H1 (cell line): ENCODE results near the gene INPP5J. TPM values are rescaled to one million over a fixed set of nuclear protein-coding genes. Genes with fewer than 3 reads are reported as not detected.
A peak's percentile ranks its signal among the peaks of the same experiment; 100 is the strongest.

Experiments used
- CTCF ChIA-PET: fragments of 300-600 bp; sonication (Branson Sonifier 250); formaldehyde crosslinking; loops from one replicate; lab custom pipeline; 2021; ENCODE audit not compliant: partially characterized antibody; lab: Charles Lee
- POLR2A ChIA-PET: fragments of 300-600 bp; sonication (Branson Sonifier 250); formaldehyde crosslinking; loops from one replicate; lab custom pipeline; 2021; ENCODE audit warnings: inconsistent platforms; ENCODE audit not compliant: partially characterized antibody; lab: Charles Lee
- DNase-seq, 2 experiments: peaks; one replicate each; pipeline versions ENCODE4 v3.0.0 to v3.0.0-alpha.2; 2010 to 2022; ENCODE audit warnings: low spot score in 2 of 2, low read depth in 1 of 2, mixed read lengths in 1 of 2
- FAIRE-seq: peaks from 2 replicates; lab custom pipeline; 2011; peaks lifted over from hg19 to GRCh38; lab: Jason Lieb, UNC
- H2AFZ ChIP-seq: 2 replicates; pipeline ENCODE4 v1.8.1; 2012; ENCODE audit warnings: low read length, inconsistent platforms
- H2AK5ac ChIP-seq: 2 replicates; pipeline ENCODE4 v1.6.1; 2013; ENCODE audit warnings: low read depth, low read length
- H2BK120ac ChIP-seq: replicated peaks from 2 replicates; pipeline ENCODE3; 2013; ENCODE audit warnings: low read depth, low read length, inconsistent platforms
- H2BK12ac ChIP-seq: 2 replicates; pipeline ENCODE4 v1.6.1; 2013; ENCODE audit warnings: low read depth, low read length
- H2BK15ac ChIP-seq: 2 replicates; pipeline ENCODE4 v1.6.1; 2013; ENCODE audit warnings: low read length
- H2BK20ac ChIP-seq: 2 replicates; pipeline ENCODE4 v1.6.1; 2013; ENCODE audit warnings: low read length
- H2BK5ac ChIP-seq: 2 replicates; pipeline ENCODE4 v1.6.1; 2013; ENCODE audit warnings: low read depth, low read length
- H3K14ac ChIP-seq: 2 replicates; pipeline ENCODE4 v1.6.1; 2013; ENCODE audit warnings: inconsistent platforms; ENCODE audit not compliant: insufficient read length
- H3K18ac ChIP-seq: 2 replicates; pipeline ENCODE4 v1.6.1; 2013; ENCODE audit warnings: low read length; ENCODE audit errors: extremely low read depth
- H3K23ac ChIP-seq: 2 replicates; pipeline ENCODE4 v1.6.1; 2013; ENCODE audit warnings: inconsistent platforms; ENCODE audit not compliant: insufficient read length
- H3K23me2 ChIP-seq: 2 replicates; pipeline ENCODE4 v1.6.1; 2013; ENCODE audit warnings: low read depth, low read length
- H3K27ac ChIP-seq: 2 replicates; pipeline ENCODE4 v1.6.1; 2011; ENCODE audit warnings: low read depth, low read length, inconsistent platforms
- H3K27me3 ChIP-seq, 4 experiments: replicated peaks in 1 of 4; 1 replicate in 1 of 4; 2 replicates in 3 of 4; pipeline versions ENCODE4 v1.6.1 to v1.8.1; 2011 to 2013; ENCODE audit warnings: low read length in 3 of 4, mild to moderate bottlenecking in 3 of 4, inconsistent platforms in 2 of 4, mixed read lengths in 2 of 4, moderate library complexity in 1 of 4; ENCODE audit not compliant: control insufficient read depth in 3 of 4, insufficient read depth in 3 of 4; ENCODE audit errors: extremely low read depth in 1 of 4
- H3K36me3 ChIP-seq, 4 experiments: 2 replicates each; pipeline versions ENCODE4 v1.6.1 to v1.8.1; 2011 to 2013; ENCODE audit warnings: mild to moderate bottlenecking in 4 of 4, low read length in 3 of 4, moderate library complexity in 2 of 4, control low read depth in 1 of 4, inconsistent platforms in 1 of 4; ENCODE audit not compliant: insufficient read depth in 4 of 4, control insufficient read depth in 2 of 4
- H3K4ac ChIP-seq: replicated peaks from 2 replicates; pipeline ENCODE3; 2013; ENCODE audit warnings: low read length, low read depth, mixed read lengths, inconsistent platforms; ENCODE audit not compliant: insufficient read length
- H3K4me1 ChIP-seq, 4 experiments: replicated peaks in 1 of 4; 1 replicate in 1 of 4; 2 replicates in 3 of 4; pipeline versions ENCODE4 v1.6.1 to v1.8.1; 2011 to 2013; ENCODE audit warnings: low read length in 3 of 4, inconsistent platforms in 2 of 4, mixed read lengths in 1 of 4; ENCODE audit not compliant: insufficient read depth in 4 of 4, control insufficient read depth in 3 of 4
- H3K4me2 ChIP-seq, 2 experiments: 2 replicates each; pipeline versions ENCODE4 v1.6.1 to v1.8.1; 2011 to 2013; ENCODE audit warnings: low read depth in 2 of 2, low read length in 2 of 2, control low read depth in 1 of 2, inconsistent platforms in 1 of 2, mild to moderate bottlenecking in 1 of 2; ENCODE audit not compliant: insufficient read depth in 1 of 2
- H3K4me3 ChIP-seq, 4 experiments: fragments of 200-600, 300-600 bp in 1 of 4; sonication (generic), shearing (Covaris generic), sonication (Bioruptor Twin) in 1 of 4; 2 replicates each; pipeline versions ENCODE4 v1.5.1 to v1.8.1; 2011 to 2016; ENCODE audit warnings: low read length in 4 of 4, low read depth in 3 of 4, control low read depth in 2 of 4, inconsistent platforms in 2 of 4, mild to moderate bottlenecking in 2 of 4, mixed read lengths in 1 of 4, moderate library complexity in 1 of 4; ENCODE audit not compliant: insufficient read depth in 2 of 4; ENCODE audit errors: extremely low read depth in 1 of 4
- H3K56ac ChIP-seq: replicated peaks from 2 replicates; pipeline ENCODE3; 2013; ENCODE audit warnings: low read depth, mild to moderate bottlenecking, mixed read lengths, low read length, inconsistent platforms; ENCODE audit not compliant: insufficient read length
- H3K79me1 ChIP-seq: 2 replicates; pipeline ENCODE4 v1.6.1; 2013; ENCODE audit warnings: low read depth, low read length, control low read depth
- H3K79me2 ChIP-seq, 2 experiments: 2 replicates each; pipeline versions ENCODE4 v1.6.1 to v1.8.1; 2012 to 2013; ENCODE audit warnings: low read length in 2 of 2, mild to moderate bottlenecking in 2 of 2, inconsistent platforms in 1 of 2; ENCODE audit not compliant: insufficient read depth in 2 of 2, control insufficient read depth in 1 of 2
- H3K9ac ChIP-seq, 4 experiments: replicated peaks in 1 of 4; 1 replicate in 1 of 4; 2 replicates in 3 of 4; pipeline versions ENCODE4 v1.6.1 to v1.8.1; 2011 to 2013; ENCODE audit warnings: low read depth in 3 of 4, low read length in 3 of 4, control low read depth in 2 of 4, mild to moderate bottlenecking in 2 of 4, moderate library complexity in 2 of 4, inconsistent platforms in 1 of 4; ENCODE audit errors: extremely low read depth in 1 of 4
- H3K9me3 ChIP-seq, 2 experiments: 2 replicates each; pipeline versions ENCODE4 v1.6.1 to v1.8.1; 2012 to 2013; ENCODE audit warnings: mild to moderate bottlenecking in 2 of 2, moderate library complexity in 2 of 2, control low read depth in 1 of 2, inconsistent platforms in 1 of 2, low read depth in 1 of 2, low read length in 1 of 2, mixed read lengths in 1 of 2; ENCODE audit not compliant: insufficient read depth in 2 of 2
- H4K20me1 ChIP-seq, 2 experiments: replicated peaks in 1 of 2; 2 replicates each; pipeline versions ENCODE3 to v1.8.1; 2011 to 2013; ENCODE audit warnings: inconsistent platforms in 2 of 2, low read length in 2 of 2, mild to moderate bottlenecking in 1 of 2; ENCODE audit not compliant: insufficient read depth in 2 of 2, control insufficient read depth in 1 of 2
- H4K5ac ChIP-seq: 2 replicates; pipeline ENCODE4 v1.6.1; 2013; ENCODE audit warnings: low read length, low read depth, mixed read lengths, inconsistent platforms; ENCODE audit not compliant: insufficient read length
- H4K8ac ChIP-seq: 2 replicates; pipeline ENCODE4 v1.8.0; 2013; ENCODE audit warnings: mild to moderate bottlenecking, moderate library complexity, low read length, inconsistent platforms; ENCODE audit not compliant: insufficient read depth; ENCODE audit errors: extremely low read depth
- H4K91ac ChIP-seq: replicated peaks from 2 replicates; pipeline ENCODE3; 2013; ENCODE audit warnings: low read length, mixed read lengths, inconsistent platforms; ENCODE audit not compliant: insufficient read length
- CTCF ChIP-seq, 3 experiments: IDR thresholded peaks; 1 replicate in 2 of 3; 2 replicates in 1 of 3; pipeline versions ENCODE4 v1.5.1 to v1.6.1; 2011; ENCODE audit warnings: low read length in 3 of 3, mild to moderate bottlenecking in 3 of 3, inconsistent platforms in 2 of 3, low read depth in 1 of 3, moderate library complexity in 1 of 3; ENCODE audit not compliant: insufficient read depth in 1 of 3; ENCODE audit errors: control extremely low read depth in 1 of 3
- E2F6 ChIP-seq: IDR thresholded peaks from 2 replicates; pipeline ENCODE4 v1.6.1; 2012; ENCODE audit warnings: inconsistent platforms
- MAX ChIP-seq: IDR thresholded peaks from 2 replicates; pipeline ENCODE4 v1.6.1; 2012; ENCODE audit warnings: inconsistent platforms
- WGBS, 2 experiments: shearing (Covaris generic) in 1 of 2; methylation state at CpG; one replicate each; pipeline versions ENCODE4 v1.1.6 to v1.1.7; 2013 to 2015; ENCODE audit warnings: low lambda C conversion rate in 2 of 2, mixed read lengths in 2 of 2, inconsistent platforms in 1 of 2, low coverage in 1 of 2, missing lambda C conversion rate in 1 of 2; ENCODE audit not compliant: insufficient replicate concordance in 2 of 2, insufficient coverage in 1 of 2, insufficient read length in 1 of 2; ENCODE audit errors: extremely low coverage in 1 of 2, missing lambda C conversion rate in 1 of 2; 5-methylcytosine and 5-hydroxymethylcytosine counted together
- polyA plus RNA-seq, 7 experiments: library from polyadenylated mRNA; depleted of rRNA in 3 of 7; stranded (reverse) in 5 of 7; unstranded in 2 of 7; fragments of >200 nt in 5 of 7; fragments of 200-250 nt in 2 of 7; gene quantifications; 1 replicate in 5 of 7; 2 replicates in 1 of 7; 4 replicates in 1 of 7; pipeline versions ENCODE4 v1.2.1 to v1.2.3, GENCODE V29; 2011 to 2013; ENCODE audit warnings: missing spikeins in 2 of 7, mixed read lengths in 2 of 7
- total RNA-seq: library from RNA; stranded (reverse); fragmentation: NEBNext Ultra II Directional; extraction: Animal tissue kit (Norgen Biotek cat#: 25700); gene quantifications from 2 replicates; pipeline ENCODE4 v1.2.1, GENCODE V29; 2021

INPP5J gene
- total and polyA plus RNA-seq, 2 of the 8 experiments (the other 6 are each of a cell fraction or from before 2014, with no cell fraction given): 5.4 to 6.0 TPM

GRCh38 chr22:31127181-31127772 lies 4.5 kb downstream of the INPP5J start:
- H3K4ac ChIP-seq: no peak overlapping the region
- DNase-seq (peak in 1 of 2 experiments; percentile 71), FAIRE-seq (no peak)
- H4K20me1 ChIP-seq: no peaks in the 10 kb centered on the region
- no peaks in the 10 kb centered on the region for H3K79me1 ChIP-seq
- H3K4me2 ChIP-seq: peak overlapping the region; percentile 30 to 57; a peak in 3 of 4 replicates
- no peak overlapping the region for H2AK5ac ChIP-seq
- H4K8ac ChIP-seq: no peak overlapping the region
- TF ChIP-seq E2F6: peak; percentile 58
- TF ChIP-seq CTCF (IDR thresholded peaks at IDR 0.05; ENCODE audit: control extremely low read depth in 1 of 3, insufficient read depth in 1 of 3, low read depth in 1 of 3, low read length in 3 of 3): no peak
- peak; percentile 90 for TF ChIP-seq MAX
- no peaks in the 10 kb centered on the region for H3K27me3 ChIP-seq
- ChIA-PET CTCF (interaction anchor here (0.8 to 2.7 kb wide), 9 partner anchors 8 to 236 kb away, joined by 3 to 23 read pairs (median 5); partner anchors contain the start of genes PLA2G3 and SELENOM), POLR2A (interaction anchor here (0.6 to 1.5 kb wide), 4 partner anchors 15 to 29 kb away, joined by 3 to 4 read pairs (median 4); no protein-coding TSS in a partner anchor)
- H2BK5ac ChIP-seq: peak overlapping the region; percentile 84; the same call in 1 of the 2 replicates
- H4K91ac ChIP-seq: no peak overlapping the region
- H3K9ac ChIP-seq: no peak overlapping the region
- no peaks in the 10 kb centered on the region for H3K9me3 ChIP-seq
- no peak overlapping the region for H3K14ac ChIP-seq
- H3K27ac ChIP-seq: no peak overlapping the region
- no peaks in the 10 kb centered on the region; the same call in 1 of the 2 replicates for H3K23me2 ChIP-seq
- whole genome bisulfite sequencing, 2 experiments: 72 to 100% methylated on average over 1 to 11 of the region's 19 CpGs
- no peak overlapping the region for H3K56ac ChIP-seq
- no peaks in the 10 kb centered on the region for H3K79me2 ChIP-seq
- H3K4me1 ChIP-seq: peaks cover 0 to 29% (median 12%) of the 10 kb centered on the region in 4 experiments; a peak in 6 of 7 replicates
- H2BK15ac ChIP-seq: peak overlapping the region; percentile 97
- peak overlapping the region; percentile 93 for H3K18ac ChIP-seq
- H2AFZ ChIP-seq: no peak overlapping the region
- H3K36me3 ChIP-seq: no peaks in the 10 kb centered on the region
- H2BK20ac ChIP-seq: no peak overlapping the region
- peak overlapping the region in 2 of 4 experiments; percentile 2 to 6; a peak in 2 of 8 replicates for H3K4me3 ChIP-seq
- H3K23ac ChIP-seq: no peak overlapping the region
- H2BK120ac ChIP-seq: no peak overlapping the region
- H4K5ac ChIP-seq: no peak overlapping the region
- peak overlapping the region; percentile 87; the same call in 1 of the 2 replicates for H2BK12ac ChIP-seq
